ENCODE data around the gene RAB3A.

- TF ChIP-seq CTCF (IDR thresholded peaks at IDR 0.05; ENCODE audit: low read depth, low read length) (no peak), POLR2A (IDR thresholded peaks at IDR 0.05; ENCODE audit: extremely low read depth, insufficient read length) (no peak), MAX (IDR thresholded peaks at IDR 0.05; ENCODE audit: low read depth, low read length) (no peak), MYC (IDR thresholded peaks at IDR 0.05; ENCODE audit: low read depth, low read length) (no peak)
These were observed 7.4 kb downstream of the RAB3A start for GRCh38 chr19:18196511-18196845.

Data from NB4 (cell line).